OCI-LY1 (cell line): ENCODE data around the gene SLC1A4.
A peak's percentile ranks its signal among the peaks of the same experiment; 100 is the strongest.

ENCODE experiments used
- H2AFZ ChIP-seq: fragments of 200-600 bp; sonication (generic), shearing (Covaris generic); 2 replicates; pipeline ENCODE4 v1.6.0; 2014; ENCODE audit warnings: antibody characterized with exemption, mild to moderate bottlenecking, low read length
- H3F3A ChIP-seq: fragments of 200-600 bp; sonication (generic), shearing (Covaris generic); 2 replicates; pipeline ENCODE4 v1.6.0; 2014; ENCODE audit warnings: mild to moderate bottlenecking, antibody characterized with exemption, low read length, moderate library complexity; ENCODE audit not compliant: insufficient read depth
- H3K27ac ChIP-seq: fragments of 200-600 bp; sonication (generic); 2 replicates; pipeline ENCODE4 v1.5.1; 2014; ENCODE audit warnings: low read length, mixed run types, mild to moderate bottlenecking, low read depth; ENCODE audit not compliant: poor library complexity, severe bottlenecking
- H3K27me3 ChIP-seq: fragments of 200-600 bp; sonication (generic); 2 replicates; pipeline ENCODE4 v1.6.0; 2014; ENCODE audit warnings: antibody characterized with exemption, mild to moderate bottlenecking, low read length, moderate library complexity; ENCODE audit not compliant: insufficient read depth
- H3K36me3 ChIP-seq: fragments of 200-600 bp; sonication (generic); 2 replicates; pipeline ENCODE4 v1.6.1; 2014; ENCODE audit warnings: mild to moderate bottlenecking, antibody characterized with exemption, low read length, moderate library complexity, mixed read lengths; ENCODE audit not compliant: insufficient read depth
- H3K4me1 ChIP-seq: fragments of 200-600 bp; sonication (generic); 2 replicates; pipeline ENCODE4 v1.5.1; 2014; ENCODE audit warnings: mild to moderate bottlenecking, low read length, moderate library complexity; ENCODE audit not compliant: insufficient read depth, severe bottlenecking
- H3K4me2 ChIP-seq: fragments of 200-600 bp; sonication (generic), shearing (Covaris generic); 2 replicates; pipeline ENCODE4 v1.6.1; 2014; ENCODE audit warnings: low read length
- H3K4me3 ChIP-seq: fragments of 200-600 bp; sonication (generic); 2 replicates; pipeline ENCODE4 v1.5.1; 2014; ENCODE audit warnings: low read length, low read depth, mild to moderate bottlenecking, mixed read lengths; ENCODE audit not compliant: poor library complexity, severe bottlenecking
- H3K79me2 ChIP-seq: fragments of 200-600 bp; shearing (Covaris generic); 2 replicates; pipeline ENCODE4 v1.6.1; 2016; ENCODE audit warnings: mixed run types, low read length, mixed read lengths; ENCODE audit not compliant: insufficient read depth
- H3K9ac ChIP-seq: fragments of 200-600 bp; sonication (generic), shearing (Covaris generic); 2 replicates; pipeline ENCODE4 v1.6.1; 2014; ENCODE audit warnings: mild to moderate bottlenecking, low read length, mixed read lengths
- H3K9me2 ChIP-seq: fragments of 200-600 bp; sonication (generic), shearing (Covaris generic); 2 replicates; pipeline ENCODE4 v1.6.1; 2014; ENCODE audit warnings: low read depth, mild to moderate bottlenecking, low read length, mixed read lengths
- H3K9me3 ChIP-seq: fragments of 200-600 bp; shearing (Covaris generic); 2 replicates; pipeline ENCODE4 v1.6.1; 2014; ENCODE audit warnings: low read length, mixed read lengths
- H4K20me1 ChIP-seq: fragments of 200-600 bp; sonication (generic), shearing (Covaris generic); 2 replicates; pipeline ENCODE4 v1.6.0; 2016; ENCODE audit warnings: mild to moderate bottlenecking, low read length; ENCODE audit not compliant: insufficient read depth
- EZH2 ChIP-seq: fragments of 200-600 bp; sonication (generic), shearing (Covaris generic); IDR thresholded peaks from 2 replicates; pipeline ENCODE4 v1.8.0; 2017; ENCODE audit warnings: borderline replicate concordance, mixed run types, mild to moderate bottlenecking, antibody characterized with exemption, low read length, moderate library complexity, mixed read lengths
- TF ChIP-seq, protein P1 (sequence below): fragments of 200-600 bp; sonication (generic), shearing (Covaris generic); IDR thresholded peaks from 2 replicates; pipeline ENCODE4 v1.5.1; 2017; ENCODE audit warnings: mild to moderate bottlenecking, antibody characterized with exemption, low read length, moderate library complexity, mixed read lengths

Gene SLC1A4

DNA sequence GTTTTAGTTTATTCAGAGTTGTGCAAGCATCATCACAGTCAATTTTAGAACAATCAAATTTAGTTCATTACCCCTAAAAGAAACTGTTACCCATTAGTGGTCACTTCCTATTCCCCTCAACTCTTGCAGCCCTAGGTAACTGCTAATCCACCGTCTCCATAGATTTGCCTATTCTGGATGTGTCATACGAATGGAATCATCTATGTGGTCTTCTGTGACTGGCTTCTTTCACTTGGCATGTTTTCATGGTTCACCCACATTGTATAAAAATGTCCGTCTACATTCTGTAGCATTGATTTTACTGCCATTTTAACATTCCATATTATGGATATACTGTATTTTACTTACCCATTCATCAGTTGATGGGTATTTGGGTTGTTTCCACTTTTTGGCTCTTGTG, 61.7 kb downstream of the SLC1A4 start:
- H4K20me1 ChIP-seq, result no peaks in the 10 kb centered on the region
- H3K4me1 ChIP-seq, result peaks cover 33% of the 10 kb centered on the region

DNA sequence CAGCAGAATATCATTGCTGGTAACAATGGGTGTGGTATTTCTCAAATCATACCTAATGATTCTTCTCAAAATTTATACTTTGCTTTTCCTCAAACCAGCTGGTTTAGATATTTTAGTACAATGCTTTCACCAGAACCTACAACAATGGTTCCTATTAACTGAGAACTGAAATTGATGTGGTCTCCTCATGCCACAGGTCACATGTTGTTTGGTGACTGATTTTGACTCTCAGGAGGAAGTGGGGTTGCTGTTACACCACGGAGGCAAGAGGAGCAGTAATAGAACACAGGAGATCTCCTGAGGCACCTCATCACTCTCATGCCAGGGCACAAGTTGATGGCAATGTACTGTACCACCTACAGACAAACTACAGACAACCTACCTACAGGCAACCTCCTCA, 64.0 kb downstream of the SLC1A4 start:
- peak overlapping the region; percentile 56 for H3K27ac ChIP-seq
- peaks cover 43% of the 10 kb centered on the region for H3K4me1 ChIP-seq
- H3K9me3 ChIP-seq, result no peaks in the 10 kb centered on the region; the same call in 1 of the 2 replicates
- H3F3A ChIP-seq, result no peaks in the 10 kb centered on the region
- no peaks in the 10 kb centered on the region for H4K20me1 ChIP-seq
- H3K79me2 ChIP-seq, result no peaks in the 10 kb centered on the region
- no peak for TF ChIP-seq EZH2
- TF ChIP-seq, protein P1, sequence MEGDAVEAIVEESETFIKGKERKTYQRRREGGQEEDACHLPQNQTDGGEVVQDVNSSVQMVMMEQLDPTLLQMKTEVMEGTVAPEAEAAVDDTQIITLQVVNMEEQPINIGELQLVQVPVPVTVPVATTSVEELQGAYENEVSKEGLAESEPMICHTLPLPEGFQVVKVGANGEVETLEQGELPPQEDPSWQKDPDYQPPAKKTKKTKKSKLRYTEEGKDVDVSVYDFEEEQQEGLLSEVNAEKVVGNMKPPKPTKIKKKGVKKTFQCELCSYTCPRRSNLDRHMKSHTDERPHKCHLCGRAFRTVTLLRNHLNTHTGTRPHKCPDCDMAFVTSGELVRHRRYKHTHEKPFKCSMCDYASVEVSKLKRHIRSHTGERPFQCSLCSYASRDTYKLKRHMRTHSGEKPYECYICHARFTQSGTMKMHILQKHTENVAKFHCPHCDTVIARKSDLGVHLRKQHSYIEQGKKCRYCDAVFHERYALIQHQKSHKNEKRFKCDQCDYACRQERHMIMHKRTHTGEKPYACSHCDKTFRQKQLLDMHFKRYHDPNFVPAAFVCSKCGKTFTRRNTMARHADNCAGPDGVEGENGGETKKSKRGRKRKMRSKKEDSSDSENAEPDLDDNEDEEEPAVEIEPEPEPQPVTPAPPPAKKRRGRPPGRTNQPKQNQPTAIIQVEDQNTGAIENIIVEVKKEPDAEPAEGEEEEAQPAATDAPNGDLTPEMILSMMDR, result no peak
- peak overlapping the region; percentile 97 for H3K4me2 ChIP-seq
- H3K27me3 ChIP-seq, result no peaks in the 10 kb centered on the region
- no peak overlapping the region for H3K4me3 ChIP-seq
- no peak overlapping the region; the same call in 1 of the 2 replicates for H3K9ac ChIP-seq
- H3K9me2 ChIP-seq, result no peaks in the 10 kb centered on the region
- no peak overlapping the region for H2AFZ ChIP-seq
- H3K36me3 ChIP-seq, result peaks cover 25% of the 10 kb centered on the region

More for the DNA sequence above, 61.7 kb downstream of the SLC1A4 start:
- H3K27me3 ChIP-seq, result no peaks in the 10 kb centered on the region
- H3K9me2 ChIP-seq, result no peaks in the 10 kb centered on the region
- no peak overlapping the region for H3K9ac ChIP-seq
- no peak overlapping the region for H2AFZ ChIP-seq
- H3F3A ChIP-seq, result no peaks in the 10 kb centered on the region
- H3K79me2 ChIP-seq, result no peaks in the 10 kb centered on the region
- no peak overlapping the region for H3K27ac ChIP-seq
- peaks cover 6% of the 10 kb centered on the region; the same call in 1 of the 2 replicates for H3K9me3 ChIP-seq
- no peak overlapping the region for H3K4me2 ChIP-seq
- peaks cover 42% of the 10 kb centered on the region for H3K36me3 ChIP-seq
- no peak overlapping the region for H3K4me3 ChIP-seq
- TF ChIP-seq, protein P1, result no peak
- TF ChIP-seq EZH2, result no peak

DNA sequence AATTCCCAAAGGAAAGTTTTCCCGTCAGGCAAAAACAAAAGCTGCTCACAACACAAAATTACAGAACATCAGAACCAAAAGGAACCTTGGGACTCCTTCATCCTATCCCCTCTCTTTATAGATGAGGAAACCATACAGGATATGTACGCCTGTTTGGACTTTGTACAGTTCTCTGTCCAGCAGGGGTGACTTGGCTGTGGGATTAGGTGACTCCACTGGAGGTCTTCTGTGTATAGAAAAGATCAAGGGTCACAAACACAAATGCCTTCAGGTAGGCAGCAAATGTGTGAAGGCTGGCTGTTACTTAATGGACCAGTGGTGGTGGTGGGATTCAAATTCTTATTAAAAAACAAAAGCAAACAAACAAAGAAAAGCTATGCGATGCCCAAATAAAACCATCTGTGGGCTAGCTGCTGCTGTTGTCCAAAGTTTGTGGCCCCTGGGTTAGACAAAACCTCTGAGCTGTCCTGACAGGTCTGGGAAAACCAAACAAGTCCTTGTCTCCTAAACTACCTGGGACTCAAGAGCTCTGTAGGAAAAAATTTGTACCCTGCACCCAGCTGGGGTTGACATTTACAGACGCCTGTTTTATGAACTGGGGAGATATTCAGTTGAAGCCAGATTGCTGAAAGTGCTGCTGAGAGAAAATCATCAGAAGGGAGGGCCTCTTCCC, 65.7 kb downstream of the SLC1A4 start:
- no peak overlapping the region for H2AFZ ChIP-seq
- no peaks in the 10 kb centered on the region for H3K27me3 ChIP-seq

More for the DNA sequence above, 65.7 kb downstream of the SLC1A4 start:
- Histone ChIP-seq H3K4me2 (peak overlapping the region; percentile 97), H3K9me3 (no peaks in the 10 kb centered on the region), H4K20me1 (no peaks in the 10 kb centered on the region), H3K4me3 (peak overlapping the region; percentile 66), H3K79me2 (no peaks in the 10 kb centered on the region), H3F3A (no peaks in the 10 kb centered on the region), H3K9ac (peak overlapping the region; percentile 44; the same call in 1 of the 2 replicates), H3K4me1 (peaks cover 48% of the 10 kb centered on the region), H3K27ac (peak overlapping the region; percentile 56), H3K9me2 (no peaks in the 10 kb centered on the region), H3K36me3 (peaks cover 12% of the 10 kb centered on the region)
- no peak for TF ChIP-seq EZH2
- TF ChIP-seq, protein P1, result no peak
